GM18507 (cell line): ENCODE results near the gene SLC26A6.

Experiments
- DNase-seq: peaks from one replicate; pipeline ENCODE4 v3.0.0; 2011; ENCODE audit warnings: low read depth; ENCODE audit not compliant: insufficient read length; ENCODE audit errors: extremely low spot score
- FAIRE-seq: peaks from 2 replicates; lab custom pipeline; 2011; peaks lifted over from hg19 to GRCh38; lab: Jason Lieb, UNC

SLC26A6 gene

GRCh38 chr3:48635222-48636021 lies at the start of gene SLC26A6:
SLC26A6 (minus strand) TSS chr3:48635461; CDS start chr3:48635393, 68 bp downstream.
- DNase-seq (peak; percentile 100), FAIRE-seq (peak; percentile 99)

GRCh38 chr3:48684480-48685143 lies 49.4 kb upstream of the SLC26A6 start:
- DNase-seq (no peak), FAIRE-seq (no peak)

- FAIRE-seq = no peak
- DNase-seq = no peak
Measured at GRCh38 chr3:48684054-48684349, 48.7 kb upstream of the SLC26A6 start.

GRCh38 chr3:48682786-48683185 lies 47.5 kb upstream of the SLC26A6 start:
- FAIRE-seq = no peak
- no peak for DNase-seq

GRCh38 chr3:48681974-48682610 lies 46.8 kb upstream of the SLC26A6 start:
- DNase-seq = no peak
- no peak for FAIRE-seq

- FAIRE-seq (no peak), DNase-seq (no peak)
Measured at GRCh38 chr3:48681541-48681880, 46.2 kb upstream of the SLC26A6 start.

- FAIRE-seq = no peak
- DNase-seq = no peak
Measured at GRCh38 chr3:48680811-48681540, 45.7 kb upstream of the SLC26A6 start.

GRCh38 chr3:48679411-48680391 lies 44.4 kb upstream of the SLC26A6 start:
- FAIRE-seq = peak; percentile 63

GRCh38 chr3:48678566-48679380 lies 43.5 kb upstream of the SLC26A6 start:
- FAIRE-seq (no peak), DNase-seq (no peak)

More at GRCh38 chr3:48679411-48680391, 44.4 kb upstream of the SLC26A6 start:
- no peak for DNase-seq

- FAIRE-seq (no peak), DNase-seq (no peak)
Measured at GRCh38 chr3:48678056-48678455, 42.8 kb upstream of the SLC26A6 start.

GRCh38 chr3:48674505-48674904 lies 39.2 kb upstream of the SLC26A6 start:
- FAIRE-seq (no peak), DNase-seq (no peak)

- FAIRE-seq (no peak), DNase-seq (no peak)
Measured at GRCh38 chr3:48672522-48672921, 37.3 kb upstream of the SLC26A6 start.

GRCh38 chr3:48664929-48665328 lies 29.7 kb upstream of the SLC26A6 start:
- FAIRE-seq = no peak
- no peak for DNase-seq

- DNase-seq (no peak), FAIRE-seq (no peak)
Measured at GRCh38 chr3:48664313-48664644, 29.0 kb upstream of the SLC26A6 start.

GRCh38 chr3:48663489-48664312 lies 28.4 kb upstream of the SLC26A6 start:
- peak; percentile 99 for DNase-seq
- peak; percentile 98 for FAIRE-seq

GRCh38 chr3:48662753-48663488 lies 27.7 kb upstream of the SLC26A6 start, which contains the start of gene CELSR3:
CELSR3 (minus strand) TSS chr3:48662886; CDS start chr3:48662634, 252 bp downstream.
- DNase-seq = no peak
- peak; percentile 84 for FAIRE-seq
